Ishikawa (cell line): ENCODE data around the gene JMJD8.

ENCODE experiments used
- CEBPB ChIP-seq: IDR thresholded peaks from 2 replicates; pipeline ENCODE4 v1.6.1; 2012
- CREB1 ChIP-seq: IDR thresholded peaks from 2 replicates; pipeline ENCODE4 v1.6.1; 2012; ENCODE audit warnings: low read depth
- EGR1 ChIP-seq: IDR thresholded peaks from 2 replicates; pipeline ENCODE4 v1.6.1; 2012
- EP300 ChIP-seq: IDR thresholded peaks from 2 replicates; pipeline ENCODE4 v1.6.1; 2012; ENCODE audit warnings: borderline replicate concordance
- FOXM1 ChIP-seq: IDR thresholded peaks from 2 replicates; pipeline ENCODE4 v1.6.1; 2012; ENCODE audit warnings: low read depth, borderline replicate concordance
- MAX ChIP-seq: IDR thresholded peaks from 2 replicates; pipeline ENCODE4 v1.6.1; 2012
- NFIC ChIP-seq: IDR thresholded peaks from 2 replicates; pipeline ENCODE4 v1.6.1; 2012
- RAD21 ChIP-seq: IDR thresholded peaks from 2 replicates; pipeline ENCODE4 v1.6.1; 2012; ENCODE audit warnings: low read depth
- REST ChIP-seq: IDR thresholded peaks from 2 replicates; pipeline ENCODE4 v1.6.1; 2012; ENCODE audit warnings: low read depth, mild to moderate bottlenecking
- TAF1 ChIP-seq: IDR thresholded peaks from 2 replicates; pipeline ENCODE4 v1.6.1; 2012; ENCODE audit warnings: low read depth, mild to moderate bottlenecking
- TCF12 ChIP-seq: IDR thresholded peaks from 2 replicates; pipeline ENCODE4 v1.6.1; 2012; ENCODE audit warnings: low read depth
- TEAD4 ChIP-seq: IDR thresholded peaks from 2 replicates; pipeline ENCODE4 v1.6.1; 2012
- USF1 ChIP-seq: IDR thresholded peaks from 2 replicates; pipeline ENCODE4 v1.6.1; 2012
- YY1 ChIP-seq: IDR thresholded peaks from 2 replicates; pipeline ENCODE4 v1.6.1; 2012; ENCODE audit warnings: low read depth
- ZBTB7A ChIP-seq: IDR thresholded peaks from 2 replicates; pipeline ENCODE4 v1.6.1; 2012; ENCODE audit warnings: low read depth

The JMJD8 gene

GRCh38 chr16:693766-694165 is 9.6 kb upstream of the JMJD8 start:
- TF ChIP-seq ZBTB7A, result no peak
- 0 out of 2 replicates have a peak, but pooled peaks have one; percentile 17 for TF ChIP-seq YY1

GRCh38 chr16:693364-693763 is 9.2 kb upstream of the JMJD8 start:
- TF ChIP-seq CEBPB (no peak), CREB1 (no peak), TCF12 (no peak), YY1 (no peak), ZBTB7A (no peak), TAF1 (no peak), REST (no peak), FOXM1 (no peak), TEAD4 (no peak), NFIC (no peak), EP300 (no peak), USF1 (no peak), EGR1 (no peak), RAD21 (no peak), MAX (no peak)

GRCh38 chr16:692356-693108 is 8.4 kb upstream of the JMJD8 start:
- TF ChIP-seq REST (no peak), CEBPB (no peak), YY1 (no peak), TAF1 (no peak), EP300 (no peak), CREB1 (no peak), NFIC (no peak), RAD21 (no peak)

GRCh38 chr16:689175-689897 is 5.2 kb upstream of the JMJD8 start:
- TF ChIP-seq NFIC, result no peak
- no peak for TF ChIP-seq RAD21
- no peak for TF ChIP-seq TAF1
- no peak for TF ChIP-seq TCF12
- no peak for TF ChIP-seq YY1
- TF ChIP-seq EP300, result no peak
- TF ChIP-seq FOXM1, result no peak

GRCh38 chr16:687499-687898 is 3.4 kb upstream of the JMJD8 start:
- TF ChIP-seq TEAD4 (no peak), CREB1 (no peak), TCF12 (no peak), REST (no peak), MAX (no peak), CEBPB (no peak), USF1 (no peak), EP300 (no peak), ZBTB7A (no peak), NFIC (no peak), YY1 (no peak), TAF1 (no peak)
